ENCODE results near the gene PYM1.
"Not testable (repeated sequence)": the region's sequence is repeated elsewhere in the genome, so short reads cannot be mapped to it uniquely, and the experiment has no call there.

PYM1 gene

DNA sequence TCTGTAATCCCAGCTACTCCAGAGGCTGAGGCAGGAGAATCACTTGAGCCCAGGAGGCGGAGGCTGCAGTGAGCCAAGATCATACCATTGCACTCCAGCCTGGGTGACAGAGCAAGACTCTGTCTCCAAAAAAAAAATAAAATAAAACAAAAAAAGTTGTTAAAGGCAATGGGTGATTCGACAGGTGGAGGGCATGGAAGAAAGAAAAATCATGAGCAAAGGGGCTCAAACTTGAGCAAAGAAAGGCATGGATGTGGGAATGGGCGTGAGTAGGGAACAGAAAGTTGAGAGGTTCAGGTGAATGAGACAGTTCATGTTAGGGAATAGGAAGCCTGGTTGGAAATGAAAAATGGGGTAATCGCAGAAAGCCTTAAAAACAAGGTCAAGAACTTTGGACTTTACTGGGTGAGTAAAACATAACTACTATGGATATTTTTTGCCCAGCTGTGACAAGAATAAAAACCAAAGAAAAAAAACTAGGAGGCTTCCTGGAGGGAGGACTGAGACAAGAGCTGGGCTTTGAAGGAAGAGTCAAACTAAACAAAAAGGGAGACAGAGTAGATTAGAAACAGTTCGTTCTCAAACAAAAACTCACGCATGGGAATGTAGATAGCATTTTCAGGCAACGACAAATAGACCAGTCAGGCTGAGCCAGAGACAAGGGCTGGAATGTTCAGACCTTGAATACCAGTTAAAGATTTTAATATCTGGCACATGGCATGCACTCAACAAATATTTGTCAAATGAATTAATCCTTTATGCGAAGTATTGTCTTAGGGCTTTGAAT is 18.8 kb downstream of the PYM1 start:
- no peak for DNase-seq

GRCh38 chr12:55906056-55906455 is 21.6 kb downstream of the PYM1 start:
- no peak for DNase-seq

DNA sequence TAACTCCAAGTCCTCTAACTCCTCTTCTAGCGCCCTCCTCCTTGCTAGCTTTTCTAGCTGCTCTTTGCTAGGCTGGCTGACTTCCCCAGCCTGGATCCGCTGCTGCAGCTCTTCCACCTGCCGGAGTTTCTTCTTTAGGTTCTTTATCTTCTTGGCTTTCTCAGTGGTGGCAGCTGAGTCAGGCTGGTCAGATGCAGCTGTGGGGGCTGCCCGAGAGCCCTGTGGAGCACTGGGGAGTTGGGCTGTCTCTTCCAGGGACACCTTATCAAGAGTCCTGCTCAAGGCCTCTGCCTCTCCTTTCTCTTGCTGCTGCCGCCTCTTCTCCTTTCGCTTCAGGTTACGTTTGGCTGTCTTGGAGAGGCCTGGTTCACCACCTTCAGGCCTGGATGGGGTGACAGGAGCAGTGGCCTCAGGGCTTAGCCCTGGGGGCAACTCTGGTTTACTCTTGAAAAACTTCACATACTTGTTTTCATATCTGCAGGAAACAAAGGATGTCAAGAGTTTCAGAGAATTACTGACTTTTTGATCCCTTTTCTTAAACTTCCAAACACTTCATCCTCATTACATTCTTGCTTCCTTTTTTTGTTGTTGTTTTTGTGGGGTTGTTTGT is 25.7 kb downstream of the PYM1 start:
- no peak for DNase-seq

GRCh38 chr12:55899082-55899481 is 28.6 kb downstream of the PYM1 start:
- DNase-seq, result peak; percentile 65

GRCh38 chr12:55893723-55894122 is 34.0 kb downstream of the PYM1 start:
- no peak for DNase-seq

DNA sequence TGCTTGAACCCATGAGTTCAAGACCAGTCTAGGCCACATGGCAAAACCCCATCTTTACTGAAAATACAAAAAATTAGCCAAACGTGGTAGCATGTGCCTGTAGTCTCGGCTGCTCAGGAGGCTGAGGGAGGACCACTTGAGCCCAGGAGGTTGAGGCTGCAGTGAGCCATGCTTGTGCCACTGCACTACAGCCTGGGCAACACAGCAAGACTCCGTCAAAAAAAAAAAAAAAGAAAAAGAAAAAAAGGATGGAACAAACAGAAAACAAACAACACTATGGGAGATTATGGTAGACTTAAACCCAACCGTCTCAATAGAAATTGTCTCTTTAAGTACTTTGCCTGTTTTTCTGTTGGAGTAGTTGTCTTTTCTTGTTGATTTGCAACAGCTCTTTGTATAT is 36.4 kb downstream of the PYM1 start:
- no peak for DNase-seq

- DNase-seq, result no peak
These were observed 42.6 kb downstream of the PYM1 start for GRCh38 chr12:55885113-55885512.

- DNase-seq, result no peak
These were observed 49.9 kb downstream of the PYM1 start for GRCh38 chr12:55877824-55878223.

- no peak for DNase-seq
These were observed 51.8 kb downstream of the PYM1 start for GRCh38 chr12:55875704-55876467.

DNA sequence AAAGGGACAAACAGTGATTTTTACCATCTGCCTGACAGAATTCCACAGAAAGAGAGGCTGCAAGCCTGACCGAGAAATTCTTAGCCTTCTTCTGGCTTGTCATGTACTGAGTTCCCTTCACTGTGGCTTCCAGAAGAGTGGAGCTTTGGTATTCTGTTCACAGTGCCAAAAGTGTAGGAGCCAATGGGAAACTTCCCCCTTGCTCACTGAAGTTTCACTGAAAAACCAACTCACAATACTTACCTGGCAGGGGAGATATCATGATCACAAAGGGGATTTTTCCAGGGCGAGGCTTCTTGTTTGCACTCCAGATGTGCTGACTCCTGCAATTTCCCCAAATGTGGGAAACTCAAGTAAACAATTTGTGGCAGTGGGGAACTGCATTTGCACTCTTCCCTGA is 53.3 kb downstream of the PYM1 start:
- DNase-seq, result no peak

GRCh38 chr12:55866454-55867004 is 61.2 kb downstream of the PYM1 start:
- DNase-seq, result not testable (repeated sequence)

DNA sequence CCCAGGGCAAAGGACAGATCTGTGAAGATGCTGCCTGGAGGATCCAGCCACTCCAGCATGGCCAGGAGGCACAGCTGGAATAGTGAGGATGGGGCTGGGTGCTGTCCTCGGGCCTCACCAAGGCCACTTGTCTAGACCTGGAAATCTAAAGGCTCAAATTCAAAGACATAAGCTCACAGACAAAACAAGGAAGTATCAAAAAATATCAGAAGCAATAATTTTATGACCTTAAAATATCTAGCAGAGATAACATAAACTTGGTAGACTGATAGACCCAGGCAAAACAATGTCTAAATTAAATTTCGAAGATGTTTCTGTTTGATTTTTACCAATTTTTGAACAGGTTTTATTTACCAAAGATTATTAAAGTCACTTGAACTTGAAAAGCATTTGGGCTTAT is 62.4 kb downstream of the PYM1 start:
- no peak for DNase-seq

DNA sequence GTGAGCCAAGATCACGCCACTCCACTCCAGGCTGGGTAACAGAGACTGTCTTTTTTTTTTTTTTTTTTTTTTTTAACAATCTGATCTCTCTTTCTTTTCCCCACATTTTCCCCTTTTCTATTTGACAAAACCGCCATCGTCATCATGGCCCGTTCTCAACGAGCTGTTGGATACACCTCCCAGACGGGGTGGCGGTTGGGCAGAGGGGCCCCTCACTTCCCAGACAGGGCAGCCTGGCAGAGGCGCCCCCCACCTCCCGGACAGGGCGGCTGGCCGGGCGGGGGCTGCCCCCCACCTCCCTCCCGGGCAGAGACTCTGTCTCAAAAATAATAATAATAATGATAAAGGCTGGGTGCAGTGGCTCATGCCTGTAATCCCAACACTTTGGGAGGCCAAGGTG is 64.8 kb downstream of the PYM1 start:
- not testable (repeated sequence) for DNase-seq

GRCh38 chr12:55862286-55862685 is 65.4 kb downstream of the PYM1 start:
- no peak for DNase-seq

- DNase-seq, result no peak
These were observed 65.8 kb downstream of the PYM1 start for GRCh38 chr12:55861871-55862270.

DNA sequence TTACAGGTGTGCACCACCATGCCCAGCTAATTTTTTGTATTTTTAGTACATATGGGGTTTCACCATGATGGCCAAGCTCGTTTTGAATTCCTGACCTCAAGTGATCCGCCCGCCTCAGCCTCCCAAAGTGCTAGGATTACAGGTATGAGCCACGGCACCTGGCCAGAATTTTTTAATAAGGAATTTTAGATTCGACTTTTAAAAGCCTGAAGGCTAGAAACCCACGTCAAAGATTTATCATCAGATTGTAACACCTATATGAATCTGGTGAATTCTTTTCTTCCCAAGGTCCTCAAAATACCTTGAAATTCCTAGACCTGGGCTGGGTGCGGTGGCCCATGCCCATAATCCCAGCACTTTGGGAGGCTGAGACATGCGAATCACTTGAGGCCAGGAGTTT is 66.3 kb downstream of the PYM1 start:
- no peak for DNase-seq

DNA sequence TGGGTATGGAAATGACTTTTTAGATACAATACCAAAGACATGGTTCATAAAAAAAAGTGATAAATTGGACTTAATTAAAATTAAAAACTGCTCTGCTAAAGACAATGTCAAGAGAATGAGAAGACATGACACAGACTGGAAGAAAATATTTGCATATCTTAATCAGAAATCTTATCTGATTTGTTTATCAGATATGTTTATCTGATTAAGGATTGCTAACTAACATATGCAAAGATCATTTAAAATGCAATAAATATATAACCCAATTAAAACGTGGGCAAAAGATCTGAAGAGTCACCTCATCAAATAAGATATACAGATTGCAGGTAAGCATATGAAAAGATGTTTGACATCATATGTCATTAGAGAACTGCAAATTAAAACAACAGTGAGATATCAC is 75.0 kb downstream of the PYM1 start:
- no peak for DNase-seq

Data from activated CD4-positive, alpha-beta T cell treated with anti-CD3 and anti-CD28 coated beads for 48 hours (primary cell).